ENCODE results near the gene PLAC1. TPM values are rescaled to one million over a fixed set of nuclear protein-coding genes. Genes with fewer than 3 reads are reported as not detected.

Gene PLAC1
- polyA plus RNA-seq, 1 donor from 2014 or later = not detected

DNA sequence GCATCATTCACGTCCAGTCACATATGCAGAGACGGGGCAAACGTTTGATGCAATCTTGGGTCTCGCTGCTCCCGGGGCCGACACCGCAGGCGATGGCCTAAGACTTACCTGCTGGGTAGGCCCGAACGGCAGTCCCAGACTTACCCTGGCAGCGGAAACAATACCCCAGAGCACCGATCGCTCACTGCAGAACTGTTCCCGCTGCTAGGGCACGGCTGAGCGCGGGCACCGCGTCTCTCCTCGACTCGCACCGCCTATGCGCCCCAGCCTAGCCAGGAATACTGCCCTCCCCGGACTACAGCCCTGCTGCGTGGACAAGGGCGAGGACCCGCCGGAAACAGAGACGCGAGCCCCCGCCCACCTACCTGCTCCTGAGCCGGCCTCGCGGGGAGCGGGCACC lies 112.1 kb downstream of the PLAC1 start:
- Histone ChIP-seq H3K9me2 (ENCODE audit: insufficient read depth, low read length) (no peaks in the 10 kb centered on the region), H3K27me3 (ENCODE audit: insufficient read depth, low read depth, low read length) (peaks cover 76% of the 10 kb centered on the region), H3F3A (ENCODE audit: insufficient read depth, low read length, poor library complexity, severe bottlenecking) (no peaks in the 10 kb centered on the region), H3K4me2 (ENCODE audit: low read length) (no peak overlapping the region), H3K27ac (ENCODE audit: low read length) (no peak overlapping the region), H3K4me3 (ENCODE audit: low read length) (no peak overlapping the region), H4K20me1 (ENCODE audit: insufficient read depth) (no peaks in the 10 kb centered on the region), H3K9me3 (ENCODE audit: low read length) (no peaks in the 10 kb centered on the region), H2AFZ (ENCODE audit: low read depth, low read length) (no peak overlapping the region), H3K36me3 (ENCODE audit: insufficient read depth, low read length) (no peaks in the 10 kb centered on the region), H3K9ac (ENCODE audit: low read length) (no peak overlapping the region), H3K79me2 (replicated peaks; ENCODE audit: insufficient read depth, low read length) (no peaks in the 10 kb centered on the region)
- no peak for TF ChIP-seq MXI1 (conservative IDR thresholded peaks at IDR 0.05; ENCODE audit: poor library complexity, severe bottlenecking)
- TF ChIP-seq, protein P1, sequence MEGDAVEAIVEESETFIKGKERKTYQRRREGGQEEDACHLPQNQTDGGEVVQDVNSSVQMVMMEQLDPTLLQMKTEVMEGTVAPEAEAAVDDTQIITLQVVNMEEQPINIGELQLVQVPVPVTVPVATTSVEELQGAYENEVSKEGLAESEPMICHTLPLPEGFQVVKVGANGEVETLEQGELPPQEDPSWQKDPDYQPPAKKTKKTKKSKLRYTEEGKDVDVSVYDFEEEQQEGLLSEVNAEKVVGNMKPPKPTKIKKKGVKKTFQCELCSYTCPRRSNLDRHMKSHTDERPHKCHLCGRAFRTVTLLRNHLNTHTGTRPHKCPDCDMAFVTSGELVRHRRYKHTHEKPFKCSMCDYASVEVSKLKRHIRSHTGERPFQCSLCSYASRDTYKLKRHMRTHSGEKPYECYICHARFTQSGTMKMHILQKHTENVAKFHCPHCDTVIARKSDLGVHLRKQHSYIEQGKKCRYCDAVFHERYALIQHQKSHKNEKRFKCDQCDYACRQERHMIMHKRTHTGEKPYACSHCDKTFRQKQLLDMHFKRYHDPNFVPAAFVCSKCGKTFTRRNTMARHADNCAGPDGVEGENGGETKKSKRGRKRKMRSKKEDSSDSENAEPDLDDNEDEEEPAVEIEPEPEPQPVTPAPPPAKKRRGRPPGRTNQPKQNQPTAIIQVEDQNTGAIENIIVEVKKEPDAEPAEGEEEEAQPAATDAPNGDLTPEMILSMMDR (IDR thresholded peaks at IDR 0.05; ENCODE audit: poor library complexity, severe bottlenecking) = no peak
- TF ChIP-seq TAF1 (IDR thresholded peaks at IDR 0.05; ENCODE audit: low read depth) = no peak
- TF ChIP-seq RAD21 (conservative IDR thresholded peaks at IDR 0.05) = no peak
- TF ChIP-seq EZH2 (IDR thresholded peaks at IDR 0.05; ENCODE audit: borderline replicate concordance, insufficient read depth, low read length, poor library complexity, severe bottlenecking) = no peak
- TF ChIP-seq, protein P2, sequence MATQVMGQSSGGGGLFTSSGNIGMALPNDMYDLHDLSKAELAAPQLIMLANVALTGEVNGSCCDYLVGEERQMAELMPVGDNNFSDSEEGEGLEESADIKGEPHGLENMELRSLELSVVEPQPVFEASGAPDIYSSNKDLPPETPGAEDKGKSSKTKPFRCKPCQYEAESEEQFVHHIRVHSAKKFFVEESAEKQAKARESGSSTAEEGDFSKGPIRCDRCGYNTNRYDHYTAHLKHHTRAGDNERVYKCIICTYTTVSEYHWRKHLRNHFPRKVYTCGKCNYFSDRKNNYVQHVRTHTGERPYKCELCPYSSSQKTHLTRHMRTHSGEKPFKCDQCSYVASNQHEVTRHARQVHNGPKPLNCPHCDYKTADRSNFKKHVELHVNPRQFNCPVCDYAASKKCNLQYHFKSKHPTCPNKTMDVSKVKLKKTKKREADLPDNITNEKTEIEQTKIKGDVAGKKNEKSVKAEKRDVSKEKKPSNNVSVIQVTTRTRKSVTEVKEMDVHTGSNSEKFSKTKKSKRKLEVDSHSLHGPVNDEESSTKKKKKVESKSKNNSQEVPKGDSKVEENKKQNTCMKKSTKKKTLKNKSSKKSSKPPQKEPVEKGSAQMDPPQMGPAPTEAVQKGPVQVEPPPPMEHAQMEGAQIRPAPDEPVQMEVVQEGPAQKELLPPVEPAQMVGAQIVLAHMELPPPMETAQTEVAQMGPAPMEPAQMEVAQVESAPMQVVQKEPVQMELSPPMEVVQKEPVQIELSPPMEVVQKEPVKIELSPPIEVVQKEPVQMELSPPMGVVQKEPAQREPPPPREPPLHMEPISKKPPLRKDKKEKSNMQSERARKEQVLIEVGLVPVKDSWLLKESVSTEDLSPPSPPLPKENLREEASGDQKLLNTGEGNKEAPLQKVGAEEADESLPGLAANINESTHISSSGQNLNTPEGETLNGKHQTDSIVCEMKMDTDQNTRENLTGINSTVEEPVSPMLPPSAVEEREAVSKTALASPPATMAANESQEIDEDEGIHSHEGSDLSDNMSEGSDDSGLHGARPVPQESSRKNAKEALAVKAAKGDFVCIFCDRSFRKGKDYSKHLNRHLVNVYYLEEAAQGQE (IDR thresholded peaks at IDR 0.05; ENCODE audit: borderline replicate concordance) = no peak

GRCh38 chrX:134545510-134545909 lies 112.8 kb downstream of the PLAC1 start:
- Histone ChIP-seq H3K4me3 (ENCODE audit: low read length) (no peak overlapping the region), H3K27ac (ENCODE audit: low read length) (no peak overlapping the region), H3K27me3 (ENCODE audit: insufficient read depth, low read depth, low read length) (peaks cover 69% of the 10 kb centered on the region), H3K36me3 (ENCODE audit: insufficient read depth, low read length) (no peaks in the 10 kb centered on the region), H3K79me2 (replicated peaks; ENCODE audit: insufficient read depth, low read length) (no peaks in the 10 kb centered on the region), H3K9me2 (ENCODE audit: insufficient read depth, low read length) (no peaks in the 10 kb centered on the region), H4K20me1 (ENCODE audit: insufficient read depth) (no peaks in the 10 kb centered on the region), H3K9ac (ENCODE audit: low read length) (no peak overlapping the region), H3F3A (ENCODE audit: insufficient read depth, low read length, poor library complexity, severe bottlenecking) (no peaks in the 10 kb centered on the region), H3K4me2 (ENCODE audit: low read length) (no peak overlapping the region), H2AFZ (ENCODE audit: low read depth, low read length) (no peak overlapping the region), H3K9me3 (ENCODE audit: low read length) (no peaks in the 10 kb centered on the region)
- TF ChIP-seq SMC3 (conservative IDR thresholded peaks at IDR 0.05; ENCODE audit: poor library complexity) (no peak), MXI1 (conservative IDR thresholded peaks at IDR 0.05; ENCODE audit: poor library complexity, severe bottlenecking) (no peak), EP300 (conservative IDR thresholded peaks at IDR 0.05; ENCODE audit: poor library complexity, severe bottlenecking) (no peak), TAF1 (IDR thresholded peaks at IDR 0.05; ENCODE audit: low read depth) (no peak), POLR2AphosphoS5 (IDR thresholded peaks at IDR 0.05) (no peak), EZH2 (IDR thresholded peaks at IDR 0.05; ENCODE audit: borderline replicate concordance, insufficient read depth, low read length, poor library complexity, severe bottlenecking) (no peak), RAD21 (conservative IDR thresholded peaks at IDR 0.05) (no peak)
- TF ChIP-seq, protein P2 (IDR thresholded peaks at IDR 0.05; ENCODE audit: borderline replicate concordance) = no peak
- TF ChIP-seq, protein P1 (IDR thresholded peaks at IDR 0.05; ENCODE audit: poor library complexity, severe bottlenecking) = no peak
